ENCODE results near the gene DHDH. TPM values are rescaled to one million over a fixed set of nuclear protein-coding genes. Genes with fewer than 3 reads are reported as not detected.

The DHDH gene
- total and polyA plus RNA-seq, 2 experiments from 2014 or later, result 0.69 to 4.7 TPM

- no peak overlapping the region for H3K4me3 ChIP-seq
- DNase-seq (ENCODE audit: low spot score), result no peak
- no peaks in the 10 kb centered on the region; the same call in 2 of the 3 replicates for H3K36me3 Mint-ChIP-seq (ENCODE audit: low read depth)
These were observed 5.1 kb upstream of the DHDH start for GRCh38 chr19:48928164-48929025.

More at GRCh38 chr19:48928164-48929025, 5.1 kb upstream of the DHDH start:
- TF ChIP-seq CTCF (conservative IDR thresholded peaks at IDR 0.05; ENCODE audit: low read depth in 2 of 2) (no peak), ZNF331 (CRISPR knock-in tag; IDR thresholded peaks at IDR 0.05; ENCODE audit: low read depth) (no peak), EZH2 (IDR thresholded peaks at IDR 0.05; ENCODE audit: low read depth, unreplicated experiment) (no peak), JUNB (IDR thresholded peaks at IDR 0.05; ENCODE audit: unreplicated experiment) (no peak), CREB1 (CRISPR knock-in tag; IDR thresholded peaks at IDR 0.05; ENCODE audit: low read depth) (no peak), REST (IDR thresholded peaks at IDR 0.05; ENCODE audit: unreplicated experiment) (no peak), POLR2AphosphoS5 (IDR thresholded peaks at IDR 0.05; ENCODE audit: low read depth) (no peak), ETS1 (IDR thresholded peaks at IDR 0.05) (no peak), ZNF462 (CRISPR knock-in tag; IDR thresholded peaks at IDR 0.05) (no peak), ZNF114 (CRISPR knock-in tag; IDR thresholded peaks at IDR 0.05) (no peak), STAT1 (IDR thresholded peaks at IDR 0.05; ENCODE audit: unreplicated experiment) (no peak), NANOG (IDR thresholded peaks at IDR 0.05; ENCODE audit: borderline replicate concordance) (no peak), EZH2phosphoT487 (IDR thresholded peaks at IDR 0.05; ENCODE audit: unreplicated experiment) (no peak)
- H4K20me1 ChIP-seq (replicated peaks; ENCODE audit: insufficient read depth), result no peaks in the 10 kb centered on the region
- no peak overlapping the region for H3K4me2 ChIP-seq
- H3K27ac Mint-ChIP-seq, result no peak overlapping the region
- H3K4me1 Mint-ChIP-seq, result 0 out of 3 replicates have a peak, but pooled peaks cover 3% of the 10 kb centered on the region
- H3F3A ChIP-seq (replicated peaks; ENCODE audit: low read depth), result peaks cover 3% of the 10 kb centered on the region; the same call in 1 of the 2 replicates
- H3K79me2 ChIP-seq (replicated peaks; ENCODE audit: insufficient read depth), result no peaks in the 10 kb centered on the region
- H3K4me1 ChIP-seq (ENCODE audit: insufficient read depth), result peaks cover 6% of the 10 kb centered on the region
- peaks cover 17% of the 10 kb centered on the region for H3K27me3 ChIP-seq (ENCODE audit: insufficient read depth)
- no peak overlapping the region for H2AFZ ChIP-seq
- H3K27me3 Mint-ChIP-seq (ENCODE audit: insufficient read depth, low read depth, poor library complexity), result peaks cover 20% of the 10 kb centered on the region
- H3K4me3 Mint-ChIP-seq, result no peak overlapping the region
- no peaks in the 10 kb centered on the region for H3K36me3 ChIP-seq (ENCODE audit: insufficient read depth)
- H3K27ac ChIP-seq (ENCODE audit: low read depth), result no peak overlapping the region
- no peaks in the 10 kb centered on the region for H3K9me2 ChIP-seq (ENCODE audit: insufficient read depth)
- H3K9me3 Mint-ChIP-seq, result no peaks in the 10 kb centered on the region
- no peak for ATAC-seq

All from GM23338 (cell line).